Lung (tissue), 12 donors: Measurements from ENCODE around the gene ZBTB34. TPM values are rescaled to one million over a fixed set of nuclear protein-coding genes. Genes with fewer than 3 reads are reported as not detected.
A peak's percentile ranks its signal among the peaks of the same experiment; 100 is the strongest.

Experiments
- ATAC-seq: fragments of 200-7000 bp; cut with Tn5 transposase; one replicate; pipeline ENCODE4 v1.9.1; 2020; ENCODE audit warnings: moderate number of reproducible peaks; ENCODE audit not compliant: insufficient read depth, low FRiP score
- DNase-seq, 3 donors: peaks; one replicate each; pipeline ENCODE4 v3.0.0-alpha.2; 2013 to 2017
- H3K27ac ChIP-seq, 2 donors: one replicate each; pipeline ENCODE4 v1.5.1; 2013; ENCODE audit warnings: mild to moderate bottlenecking in 2 of 2, moderate library complexity in 2 of 2, control low read depth in 1 of 2, inconsistent platforms in 1 of 2, low read depth in 1 of 2, low read length in 1 of 2
- H3K27me3 ChIP-seq, 3 donors: one replicate each; pipeline ENCODE4 v1.5.1; 2013; ENCODE audit warnings: low read length in 2 of 3; ENCODE audit not compliant: control insufficient read depth in 3 of 3, insufficient read depth in 3 of 3
- H3K36me3 ChIP-seq, 4 donors: one replicate each; pipeline ENCODE4 v1.5.1; 2013; ENCODE audit warnings: low read length in 4 of 4, mild to moderate bottlenecking in 1 of 4, moderate library complexity in 1 of 4; ENCODE audit not compliant: control insufficient read depth in 4 of 4, insufficient read depth in 4 of 4
- H3K4me1 ChIP-seq, 5 donors: one replicate each; pipeline ENCODE4 v1.5.1; 2013; ENCODE audit warnings: low read length in 5 of 5, mild to moderate bottlenecking in 2 of 5, moderate library complexity in 1 of 5; ENCODE audit not compliant: control insufficient read depth in 5 of 5, insufficient read depth in 5 of 5
- H3K4me3 ChIP-seq: one replicate; pipeline ENCODE4 v1.5.1; 2013; ENCODE audit warnings: mild to moderate bottlenecking, control low read depth, moderate library complexity
- H3K9ac ChIP-seq, 2 donors: one replicate each; pipeline ENCODE4 v1.5.1; 2013; ENCODE audit warnings: low read length in 2 of 2, control low read depth in 1 of 2; ENCODE audit not compliant: insufficient read depth in 1 of 2
- H3K9me3 ChIP-seq, 4 donors: one replicate each; pipeline ENCODE4 v1.5.1; 2013; ENCODE audit warnings: low read length in 3 of 4, mild to moderate bottlenecking in 1 of 4, moderate library complexity in 1 of 4; ENCODE audit not compliant: control insufficient read depth in 4 of 4, insufficient read depth in 3 of 4
- WGBS, 2 donors: extraction: QIAGEN DNeasy Blood & Tissue Kit; methylation state at CpG; one replicate each; pipeline ENCODE4 v1.1.7; 2013; 5-methylcytosine and 5-hydroxymethylcytosine counted together
- polyA plus RNA-seq, 2 donors: library from polyadenylated mRNA; stranded (reverse); fragments of 200-250 nt; gene quantifications; one replicate each; pipeline ENCODE4 v1.2.1, GENCODE V29; 2013
- total RNA-seq, 2 donors: library from RNA; depleted of rRNA in 1 of 2; stranded (reverse); fragments of >200 nt in 1 of 2; gene quantifications; one replicate each; pipeline ENCODE4 v1.2.1, GENCODE V29; 2014 to 2021
- TF ChIP-seq, protein P1 (sequence below): IDR thresholded peaks from 2 replicates; pipeline ENCODE4 v1.5.1; 2012; ENCODE audit warnings: mild to moderate bottlenecking; ENCODE audit errors: control extremely low read depth, extremely low read depth
- donor health status: control.
- donor health status: control.
- donor health status: Bipolar disorder and iron deficiency.
- donor health status: healthy.
- donor health status: DM: yes; HTN: yes; CAD: no.

The ZBTB34 gene
- total and polyA plus RNA-seq, 4 donors = 3.2 to 35.6 (median 7.7) TPM

DNA sequence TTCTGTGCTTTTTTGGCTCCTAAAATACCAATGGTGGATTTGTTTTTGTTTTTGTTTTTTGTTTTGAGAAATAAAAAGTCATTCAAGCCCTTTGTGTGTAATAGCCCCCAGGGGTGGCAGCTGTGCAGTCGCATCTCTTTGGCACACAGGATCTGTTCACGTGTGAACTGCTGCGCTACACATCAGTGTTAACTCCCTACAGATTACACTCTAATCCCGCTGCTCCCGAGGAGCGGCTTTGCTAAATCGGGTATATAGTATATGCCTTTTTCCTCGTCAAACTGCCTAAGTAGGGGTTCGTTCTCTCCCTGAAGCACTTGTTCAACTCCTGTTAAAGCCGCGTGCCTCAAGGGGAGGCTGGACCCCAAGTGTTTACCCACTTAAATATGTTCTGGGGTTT lies 22.3 kb downstream of the ZBTB34 start:
- peaks cover 0 to 12% (median 2%) of the 10 kb centered on the region in 5 donors for H3K4me1 ChIP-seq
- 84 to 91% methylated on average over 11 of the region's 11 CpGs for WGBS, 2 donors
- H3K9ac ChIP-seq = no peak overlapping the region
- TF ChIP-seq, protein P1, sequence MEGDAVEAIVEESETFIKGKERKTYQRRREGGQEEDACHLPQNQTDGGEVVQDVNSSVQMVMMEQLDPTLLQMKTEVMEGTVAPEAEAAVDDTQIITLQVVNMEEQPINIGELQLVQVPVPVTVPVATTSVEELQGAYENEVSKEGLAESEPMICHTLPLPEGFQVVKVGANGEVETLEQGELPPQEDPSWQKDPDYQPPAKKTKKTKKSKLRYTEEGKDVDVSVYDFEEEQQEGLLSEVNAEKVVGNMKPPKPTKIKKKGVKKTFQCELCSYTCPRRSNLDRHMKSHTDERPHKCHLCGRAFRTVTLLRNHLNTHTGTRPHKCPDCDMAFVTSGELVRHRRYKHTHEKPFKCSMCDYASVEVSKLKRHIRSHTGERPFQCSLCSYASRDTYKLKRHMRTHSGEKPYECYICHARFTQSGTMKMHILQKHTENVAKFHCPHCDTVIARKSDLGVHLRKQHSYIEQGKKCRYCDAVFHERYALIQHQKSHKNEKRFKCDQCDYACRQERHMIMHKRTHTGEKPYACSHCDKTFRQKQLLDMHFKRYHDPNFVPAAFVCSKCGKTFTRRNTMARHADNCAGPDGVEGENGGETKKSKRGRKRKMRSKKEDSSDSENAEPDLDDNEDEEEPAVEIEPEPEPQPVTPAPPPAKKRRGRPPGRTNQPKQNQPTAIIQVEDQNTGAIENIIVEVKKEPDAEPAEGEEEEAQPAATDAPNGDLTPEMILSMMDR = no peak
- H3K27ac ChIP-seq = no peak overlapping the region
- H3K9me3 ChIP-seq = no peaks in the 10 kb centered on the region
- ATAC-seq = no peak
- no peaks in the 10 kb centered on the region for H3K27me3 ChIP-seq
- no peak overlapping the region for H3K4me3 ChIP-seq
- H3K36me3 ChIP-seq = peaks cover 3 to 27% (median 17%) of the 10 kb centered on the region in 4 donors
- DNase-seq = no peak

DNA sequence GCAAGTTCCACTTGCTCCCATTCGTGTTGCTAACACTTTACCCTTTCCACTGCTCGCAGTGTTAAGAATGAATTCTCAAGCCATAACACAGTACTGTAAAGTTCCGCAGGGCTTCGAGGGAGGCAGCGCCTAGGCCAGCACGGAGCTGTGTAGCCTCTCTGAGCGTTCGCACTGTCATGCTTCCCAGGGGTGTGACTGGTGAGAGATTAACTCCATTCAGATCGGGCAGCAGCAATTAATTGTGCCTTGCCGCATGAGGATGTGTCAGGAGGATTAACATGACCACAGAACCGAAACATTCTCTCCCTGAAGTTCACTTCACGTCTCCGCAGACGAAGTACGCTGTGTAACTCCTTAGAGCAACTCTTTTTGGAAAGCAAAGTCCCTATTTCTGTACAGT lies 23.2 kb downstream of the ZBTB34 start:
- H3K27me3 ChIP-seq = no peaks in the 10 kb centered on the region
- H3K4me1 ChIP-seq = peaks cover 0 to 12% (median 4%) of the 10 kb centered on the region in 5 donors
- ATAC-seq (no peak), DNase-seq (no peak)
- no peak overlapping the region for H3K9ac ChIP-seq
- WGBS, 2 donors = 85 to 91% methylated on average over 15 of the region's 15 CpGs
- H3K36me3 ChIP-seq = peaks cover 3 to 27% (median 17%) of the 10 kb centered on the region in 4 donors
- H3K9me3 ChIP-seq = no peaks in the 10 kb centered on the region
- no peak overlapping the region for H3K4me3 ChIP-seq
- TF ChIP-seq, protein P1 = no peak
- H3K27ac ChIP-seq = no peak overlapping the region

DNA sequence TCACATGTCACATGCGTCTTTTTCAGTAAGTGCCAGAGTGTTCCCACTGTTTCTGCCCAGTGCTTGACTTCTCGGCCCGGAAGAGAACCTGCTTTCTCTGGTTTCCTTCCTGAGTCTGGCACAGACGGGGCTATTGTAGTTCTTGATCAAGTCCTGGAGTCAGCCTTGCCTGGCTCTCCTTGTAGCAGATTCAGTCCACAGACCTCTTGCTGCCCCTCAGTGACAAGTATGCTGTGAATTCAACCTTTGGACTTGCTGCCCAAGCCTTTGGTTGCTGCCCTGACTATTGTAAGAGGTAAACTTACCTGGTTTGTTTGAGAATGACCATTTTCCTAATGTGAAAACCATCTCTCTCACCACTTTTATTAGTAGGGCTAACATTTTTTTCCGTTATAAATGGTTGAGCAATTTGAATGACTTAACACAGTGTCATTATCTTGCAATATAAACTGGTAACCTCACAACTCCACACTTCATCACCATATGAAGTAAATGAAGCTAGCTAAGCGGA lies 24.7 kb downstream of the ZBTB34 start:
- 25 to 53% methylated on average over 6 of the region's 6 CpGs for WGBS, 2 donors
- H3K27ac ChIP-seq = no peak overlapping the region

More for the DNA sequence above, 24.7 kb downstream of the ZBTB34 start:
- H3K36me3 ChIP-seq = peaks cover 0 to 16% (median 9%) of the 10 kb centered on the region in 4 donors
- TF ChIP-seq, protein P1 = no peak
- no peak overlapping the region for H3K4me3 ChIP-seq
- no peaks in the 10 kb centered on the region for H3K27me3 ChIP-seq
- no peaks in the 10 kb centered on the region for H3K9me3 ChIP-seq
- DNase-seq = peak in 2 of 3 donors; percentile 36 to 67
- no peak overlapping the region for H3K9ac ChIP-seq
- peaks cover 0 to 12% (median 4%) of the 10 kb centered on the region in 5 donors for H3K4me1 ChIP-seq
- ATAC-seq = no peak
